Body of pancreas (tissue), 4 donors: ENCODE data around the gene ZFHX3. TPM values are rescaled to one million over a fixed set of nuclear protein-coding genes. Genes with fewer than 3 reads are reported as not detected.
A peak's percentile ranks its signal among the peaks of the same experiment; 100 is the strongest.

Experiments used
- ATAC-seq: fragments of 150-250 bp; one replicate; pipeline ENCODE4 v1.9.1; 2016
- DNase-seq, 4 donors: peaks; one replicate each; pipeline ENCODE4 v3.0.0-alpha.2; 2019
- H3K27ac ChIP-seq, 4 donors: fragments of 200-600 bp; sonication (generic); 1 replicate in 3 of 4; 2 replicates in 1 of 4; pipeline versions ENCODE4 v1.5.1 to v1.6.1; 2016 to 2019; ENCODE audit warnings: mild to moderate bottlenecking in 1 of 4, mixed read lengths in 1 of 4, moderate library complexity in 1 of 4
- H3K27me3 ChIP-seq, 2 donors: fragments of 200-600 bp; sonication (generic); one replicate each; pipeline ENCODE4 v1.6.0; 2016; ENCODE audit warnings: mild to moderate bottlenecking in 1 of 2
- H3K36me3 ChIP-seq, 2 donors: fragments of 200-600 bp; sonication (generic); replicated peaks in 1 of 2; 2 replicates each; pipeline ENCODE4 v1.5.1; 2016; ENCODE audit warnings: low read depth in 2 of 2; ENCODE audit not compliant: insufficient read depth in 1 of 2
- H3K4me1 ChIP-seq: fragments of 200-600 bp; sonication (generic); one replicate; pipeline ENCODE4 v1.6.0; 2016
- H3K4me3 ChIP-seq, 2 donors: fragments of 200-600 bp; sonication (generic); 1 replicate in 1 of 2; 2 replicates in 1 of 2; pipeline ENCODE4 v1.5.1; 2016 to 2019
- H3K9me3 ChIP-seq, 3 donors: fragments of 200-600 bp; sonication (generic); 1 replicate in 2 of 3; 2 replicates in 1 of 3; pipeline ENCODE4 v1.5.1; 2016
- POLR2A ChIP-seq, 3 donors: fragments of 450-650 bp; IDR thresholded peaks; one replicate each; pipeline ENCODE4 v1.6.1; 2016; ENCODE audit warnings: antibody characterized with exemption in 3 of 3, mild to moderate bottlenecking in 2 of 3
- WGBS, 2 donors: methylation state at CpG; one replicate each; pipeline ENCODE4 v1.1.5; 2017; 5-methylcytosine and 5-hydroxymethylcytosine counted together
- intact Hi-C: fragments of 100-400 bp; cut with DNase I; formaldehyde crosslinking; loops from one replicate; pipeline ENCODE4 v1.15.1; 2023
- total RNA-seq, 2 donors: library from RNA; depleted of rRNA; stranded (reverse); fragments of >200 nt; gene quantifications; one replicate each; pipeline ENCODE4 v1.1.0, GENCODE V29; 2016
- TF ChIP-seq, protein P1 (sequence below), 7 experiments: fragments of 450-650 bp in 4 of 7; fragments of 200-600 bp in 3 of 7; sonication (generic) in 3 of 7; IDR thresholded peaks; one replicate each; pipeline ENCODE4 v1.5.1; 2016 to 2019; ENCODE audit warnings: antibody characterized with exemption in 7 of 7

ZFHX3 gene, protein sequence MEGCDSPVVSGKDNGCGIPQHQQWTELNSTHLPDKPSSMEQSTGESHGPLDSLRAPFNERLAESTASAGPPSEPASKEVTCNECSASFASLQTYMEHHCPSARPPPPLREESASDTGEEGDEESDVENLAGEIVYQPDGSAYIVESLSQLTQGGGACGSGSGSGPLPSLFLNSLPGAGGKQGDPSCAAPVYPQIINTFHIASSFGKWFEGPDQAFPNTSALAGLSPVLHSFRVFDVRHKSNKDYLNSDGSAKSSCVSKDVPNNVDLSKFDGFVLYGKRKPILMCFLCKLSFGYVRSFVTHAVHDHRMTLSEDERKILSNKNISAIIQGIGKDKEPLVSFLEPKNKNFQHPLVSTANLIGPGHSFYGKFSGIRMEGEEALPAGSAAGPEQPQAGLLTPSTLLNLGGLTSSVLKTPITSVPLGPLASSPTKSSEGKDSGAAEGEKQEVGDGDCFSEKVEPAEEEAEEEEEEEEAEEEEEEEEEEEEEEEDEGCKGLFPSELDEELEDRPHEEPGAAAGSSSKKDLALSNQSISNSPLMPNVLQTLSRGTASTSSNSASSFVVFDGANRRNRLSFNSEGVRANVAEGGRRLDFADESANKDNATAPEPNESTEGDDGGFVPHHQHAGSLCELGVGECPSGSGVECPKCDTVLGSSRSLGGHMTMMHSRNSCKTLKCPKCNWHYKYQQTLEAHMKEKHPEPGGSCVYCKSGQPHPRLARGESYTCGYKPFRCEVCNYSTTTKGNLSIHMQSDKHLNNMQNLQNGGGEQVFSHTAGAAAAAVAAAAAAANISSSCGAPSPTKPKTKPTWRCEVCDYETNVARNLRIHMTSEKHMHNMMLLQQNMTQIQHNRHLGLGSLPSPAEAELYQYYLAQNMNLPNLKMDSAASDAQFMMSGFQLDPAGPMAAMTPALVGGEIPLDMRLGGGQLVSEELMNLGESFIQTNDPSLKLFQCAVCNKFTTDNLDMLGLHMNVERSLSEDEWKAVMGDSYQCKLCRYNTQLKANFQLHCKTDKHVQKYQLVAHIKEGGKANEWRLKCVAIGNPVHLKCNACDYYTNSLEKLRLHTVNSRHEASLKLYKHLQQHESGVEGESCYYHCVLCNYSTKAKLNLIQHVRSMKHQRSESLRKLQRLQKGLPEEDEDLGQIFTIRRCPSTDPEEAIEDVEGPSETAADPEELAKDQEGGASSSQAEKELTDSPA (N-terminal part only)
- 10 to 100 TPM; 22.4 to 24.6 TPM for total RNA-seq

DNA sequence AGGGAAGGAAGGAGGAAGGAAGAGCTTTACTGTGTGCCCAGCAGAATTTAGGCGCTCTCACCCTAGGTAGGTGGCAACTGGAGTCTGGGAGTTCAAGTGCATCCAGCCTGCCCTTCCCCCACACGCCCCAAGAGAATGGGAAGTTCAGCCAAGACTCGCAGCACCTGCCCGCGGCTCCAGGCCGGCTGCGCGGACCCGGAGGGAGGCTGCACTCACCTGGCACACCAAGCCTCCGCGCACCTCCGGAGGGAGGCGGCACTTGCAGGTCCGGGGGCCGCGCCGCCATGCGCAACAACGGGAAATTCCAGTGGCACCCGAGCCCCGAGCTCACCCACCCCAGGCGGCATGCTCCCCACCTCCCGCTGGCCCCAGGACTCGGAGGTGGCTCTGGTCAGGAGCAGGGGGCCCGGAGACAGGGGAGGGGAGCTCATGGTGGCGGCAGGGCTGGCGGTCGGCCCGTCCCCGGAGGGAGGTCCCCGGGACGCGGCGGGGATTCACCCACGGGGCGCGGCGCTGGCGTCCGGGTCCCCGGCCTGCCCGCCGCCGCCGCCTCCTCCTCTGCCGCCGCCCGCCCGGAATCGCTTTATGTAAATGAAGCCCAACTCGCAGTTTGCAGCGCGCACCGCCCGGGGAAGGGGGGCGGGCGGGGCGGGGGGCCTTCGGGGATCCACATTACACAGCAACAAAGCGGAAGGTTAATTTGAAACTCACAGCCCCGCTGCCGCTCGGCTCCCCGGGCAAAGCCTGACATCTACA, at the start of gene ZFHX3:
Gene ZFHX3 (minus strand): TSS at position 593 of the 756 bp plus-strand sequence. CDS start 87,983 bp downstream, outside the sequence.
- peak within 1 kb of the TSS; percentile 90 to 97 (median 96) for H3K27ac ChIP-seq
- H3K27me3 ChIP-seq: no peaks in the 10 kb centered on the region
- H3K36me3 ChIP-seq: no peaks in the 10 kb centered on the region
- peak within 1 kb of the TSS; percentile 45 to 60 for H3K4me3 ChIP-seq
- ATAC-seq (peak; percentile 77), DNase-seq (peak; percentile 82 to 88 (median 86))
- TF ChIP-seq POLR2A (IDR thresholded peaks at IDR 0.05): peak; percentile 61 to 73 (median 72)
- TF ChIP-seq, protein P1, sequence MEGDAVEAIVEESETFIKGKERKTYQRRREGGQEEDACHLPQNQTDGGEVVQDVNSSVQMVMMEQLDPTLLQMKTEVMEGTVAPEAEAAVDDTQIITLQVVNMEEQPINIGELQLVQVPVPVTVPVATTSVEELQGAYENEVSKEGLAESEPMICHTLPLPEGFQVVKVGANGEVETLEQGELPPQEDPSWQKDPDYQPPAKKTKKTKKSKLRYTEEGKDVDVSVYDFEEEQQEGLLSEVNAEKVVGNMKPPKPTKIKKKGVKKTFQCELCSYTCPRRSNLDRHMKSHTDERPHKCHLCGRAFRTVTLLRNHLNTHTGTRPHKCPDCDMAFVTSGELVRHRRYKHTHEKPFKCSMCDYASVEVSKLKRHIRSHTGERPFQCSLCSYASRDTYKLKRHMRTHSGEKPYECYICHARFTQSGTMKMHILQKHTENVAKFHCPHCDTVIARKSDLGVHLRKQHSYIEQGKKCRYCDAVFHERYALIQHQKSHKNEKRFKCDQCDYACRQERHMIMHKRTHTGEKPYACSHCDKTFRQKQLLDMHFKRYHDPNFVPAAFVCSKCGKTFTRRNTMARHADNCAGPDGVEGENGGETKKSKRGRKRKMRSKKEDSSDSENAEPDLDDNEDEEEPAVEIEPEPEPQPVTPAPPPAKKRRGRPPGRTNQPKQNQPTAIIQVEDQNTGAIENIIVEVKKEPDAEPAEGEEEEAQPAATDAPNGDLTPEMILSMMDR (IDR thresholded peaks at IDR 0.05): peak in 4 of 7 experiments; percentile 5 to 16 (median 8)
- intact Hi-C loops: no loop called here
- no peaks in the 10 kb centered on the region for H3K9me3 ChIP-seq
- 0% methylated on average over 11 to 55 of the region's 64 CpGs for WGBS, 2 donors
- H3K4me1 ChIP-seq: peaks cover 66% of the 10 kb centered on the region

DNA sequence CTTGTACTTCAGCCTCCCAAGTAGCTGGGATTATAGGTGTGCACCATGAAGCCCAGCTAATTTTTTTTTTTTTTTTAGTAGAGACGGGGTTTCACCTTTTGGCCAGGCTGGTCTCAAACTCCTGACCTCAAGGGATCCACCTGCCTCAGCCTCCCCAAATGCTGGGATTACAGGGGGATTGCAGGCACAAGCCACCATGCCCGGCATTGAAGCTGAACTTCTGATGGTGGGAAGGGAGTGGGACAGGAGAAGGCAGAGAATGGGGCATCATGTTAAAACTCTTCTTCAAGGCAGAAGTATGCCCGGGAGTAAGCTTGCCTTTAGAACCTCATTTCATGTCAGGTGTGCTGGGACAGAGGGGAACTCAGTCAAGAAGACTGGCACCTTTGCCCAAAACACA, 48.6 kb upstream of the ZFHX3 start:
- Histone ChIP-seq H3K27ac (no peak overlapping the region), H3K4me3 (no peak overlapping the region), H3K36me3 (no peaks in the 10 kb centered on the region), H3K27me3 (no peaks in the 10 kb centered on the region), H3K4me1 (peaks cover 12% of the 10 kb centered on the region), H3K9me3 (no peaks in the 10 kb centered on the region)
- no peak for DNase-seq
- TF ChIP-seq, protein P1 (IDR thresholded peaks at IDR 0.05): no peak
- TF ChIP-seq POLR2A (IDR thresholded peaks at IDR 0.05): no peak
- 48 to 86% methylated on average over 2 to 3 of the region's 3 CpGs for WGBS, 2 donors
- no peak for ATAC-seq
- intact Hi-C loops: no loop called here

DNA sequence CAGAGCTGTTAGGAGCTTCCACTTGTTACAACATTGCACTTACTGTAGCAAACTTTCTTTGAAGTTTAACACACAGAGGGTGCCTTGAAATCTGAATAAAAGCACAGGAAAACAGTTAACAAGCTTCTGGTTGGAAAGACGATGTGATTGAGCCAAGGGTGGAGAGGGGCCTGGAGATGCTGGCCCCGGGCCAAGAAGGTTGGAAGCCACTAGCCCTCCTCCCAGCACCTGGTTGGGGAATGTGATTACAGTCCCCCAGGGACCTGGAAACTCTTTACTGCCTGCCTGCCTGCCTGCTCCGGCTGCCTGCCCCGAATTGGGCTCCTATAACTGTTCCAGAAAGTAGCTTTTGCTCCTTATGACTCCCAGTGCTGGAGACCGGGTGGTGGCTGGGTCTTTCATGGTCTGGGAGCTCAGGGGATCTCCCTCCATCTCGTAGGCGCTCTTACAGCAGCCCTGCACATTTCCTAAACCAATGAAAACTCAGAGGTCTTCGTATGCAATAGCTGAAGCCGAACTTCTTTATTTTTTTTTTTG, 48.0 kb upstream of the ZFHX3 start:
- Histone ChIP-seq H3K36me3 (no peaks in the 10 kb centered on the region), H3K27ac (no peak overlapping the region), H3K4me3 (no peak overlapping the region), H3K9me3 (no peaks in the 10 kb centered on the region), H3K27me3 (no peaks in the 10 kb centered on the region), H3K4me1 (peaks cover 12% of the 10 kb centered on the region)
- no peak for ATAC-seq
- DNase-seq: peak in 2 of 4 donors; percentile 12 to 19
- 25 to 38% methylated on average over 9 of the region's 9 CpGs for WGBS, 2 donors
- TF ChIP-seq, protein P1 (IDR thresholded peaks at IDR 0.05): no peak
- no peak for TF ChIP-seq POLR2A (IDR thresholded peaks at IDR 0.05)
- intact Hi-C loops: no loop called here
